Muscle layer of duodenum (tissue), 2 donors: ENCODE results near the gene TACC3.

Experiments
- H3K27ac ChIP-seq: one replicate; pipeline ENCODE4 v1.7.0; 2013; ENCODE audit warnings: mild to moderate bottlenecking, low read length
- H3K27me3 ChIP-seq: one replicate; pipeline ENCODE4 v1.7.0; 2013; ENCODE audit warnings: low read depth, mild to moderate bottlenecking, control low read depth, low read length
- H3K36me3 ChIP-seq, 2 donors: one replicate each; pipeline ENCODE4 v1.7.0; 2013; ENCODE audit warnings: low read length in 2 of 2, control low read depth in 1 of 2, mild to moderate bottlenecking in 1 of 2; ENCODE audit not compliant: insufficient read depth in 2 of 2, control insufficient read depth in 1 of 2
- H3K4me1 ChIP-seq, 2 donors: one replicate each; pipeline ENCODE4 v1.7.0; 2013; ENCODE audit warnings: low read length in 2 of 2, mild to moderate bottlenecking in 2 of 2, control low read depth in 1 of 2, moderate library complexity in 1 of 2; ENCODE audit not compliant: insufficient read depth in 2 of 2, control insufficient read depth in 1 of 2
- H3K4me3 ChIP-seq, 2 donors: one replicate each; pipeline ENCODE4 v1.7.0; 2013; ENCODE audit warnings: low read length in 2 of 2, low read depth in 1 of 2, mild to moderate bottlenecking in 1 of 2
- H3K9me3 ChIP-seq, 2 donors: one replicate each; pipeline ENCODE4 v1.7.0; 2013; ENCODE audit warnings: low read length in 2 of 2, control low read depth in 1 of 2, mild to moderate bottlenecking in 1 of 2; ENCODE audit not compliant: control insufficient read depth in 1 of 2
- donor health status: healthy.

Gene TACC3

GRCh38 chr4:1784395-1784788 lies 63.1 kb downstream of the TACC3 start:
- H3K4me1 ChIP-seq: no peaks in the 10 kb centered on the region
- no peaks in the 10 kb centered on the region for H3K36me3 ChIP-seq
- H3K27ac ChIP-seq: no peak overlapping the region
- H3K4me3 ChIP-seq: no peak overlapping the region
- H3K9me3 ChIP-seq: no peaks in the 10 kb centered on the region
- H3K27me3 ChIP-seq: no peaks in the 10 kb centered on the region

- no peak overlapping the region for H3K27ac ChIP-seq
- H3K9me3 ChIP-seq: no peaks in the 10 kb centered on the region
- H3K4me3 ChIP-seq: no peak overlapping the region
- no peaks in the 10 kb centered on the region for H3K4me1 ChIP-seq
- no peaks in the 10 kb centered on the region for H3K27me3 ChIP-seq
- H3K36me3 ChIP-seq: no peaks in the 10 kb centered on the region
Measured at GRCh38 chr4:1784789-1785591, 63.7 kb downstream of the TACC3 start.

GRCh38 chr4:1785592-1785991 lies 64.3 kb downstream of the TACC3 start:
- Histone ChIP-seq H3K27me3 (no peaks in the 10 kb centered on the region), H3K9me3 (no peaks in the 10 kb centered on the region), H3K36me3 (no peaks in the 10 kb centered on the region), H3K4me1 (no peaks in the 10 kb centered on the region), H3K27ac (no peak overlapping the region), H3K4me3 (no peak overlapping the region)

- Histone ChIP-seq H3K27me3 (no peaks in the 10 kb centered on the region), H3K4me1 (no peaks in the 10 kb centered on the region), H3K9me3 (no peaks in the 10 kb centered on the region), H3K27ac (no peak overlapping the region), H3K4me3 (no peak overlapping the region), H3K36me3 (no peaks in the 10 kb centered on the region)
Measured at GRCh38 chr4:1786544-1787362, 65.4 kb downstream of the TACC3 start.

- H3K36me3 ChIP-seq: no peaks in the 10 kb centered on the region
- no peak overlapping the region for H3K4me3 ChIP-seq
- H3K4me1 ChIP-seq: no peaks in the 10 kb centered on the region
- no peaks in the 10 kb centered on the region for H3K9me3 ChIP-seq
- no peak overlapping the region for H3K27ac ChIP-seq
- no peaks in the 10 kb centered on the region for H3K27me3 ChIP-seq
Measured at GRCh38 chr4:1787411-1788077, 66.2 kb downstream of the TACC3 start.

- Histone ChIP-seq H3K27ac (no peak overlapping the region), H3K4me3 (no peak overlapping the region), H3K4me1 (no peaks in the 10 kb centered on the region), H3K36me3 (no peaks in the 10 kb centered on the region), H3K9me3 (no peaks in the 10 kb centered on the region), H3K27me3 (no peaks in the 10 kb centered on the region)
Measured at GRCh38 chr4:1788254-1788973, 67.1 kb downstream of the TACC3 start.

- Histone ChIP-seq H3K27me3 (no peaks in the 10 kb centered on the region), H3K9me3 (no peaks in the 10 kb centered on the region), H3K36me3 (no peaks in the 10 kb centered on the region), H3K4me3 (no peak overlapping the region), H3K4me1 (peaks cover 0 to 8% of the 10 kb centered on the region in 2 donors), H3K27ac (no peak overlapping the region)
Measured at GRCh38 chr4:1789552-1789951, 68.2 kb downstream of the TACC3 start.

GRCh38 chr4:1790005-1790404 lies 68.7 kb downstream of the TACC3 start:
- Histone ChIP-seq H3K27me3 (no peaks in the 10 kb centered on the region), H3K36me3 (no peaks in the 10 kb centered on the region), H3K9me3 (no peaks in the 10 kb centered on the region), H3K4me1 (peaks cover 0 to 12% of the 10 kb centered on the region in 2 donors), H3K27ac (no peak overlapping the region), H3K4me3 (no peak overlapping the region)

GRCh38 chr4:1792158-1792831 lies 71.0 kb downstream of the TACC3 start:
- Histone ChIP-seq H3K9me3 (no peaks in the 10 kb centered on the region), H3K27me3 (peaks cover 9% of the 10 kb centered on the region), H3K27ac (no peak overlapping the region), H3K36me3 (no peaks in the 10 kb centered on the region), H3K4me3 (no peak overlapping the region), H3K4me1 (peaks cover 0 to 20% of the 10 kb centered on the region in 2 donors)

GRCh38 chr4:1792832-1793495 lies 71.6 kb downstream of the TACC3 start, which contains the start of gene FGFR3:
FGFR3 (plus strand) TSS chr4:1793293; CDS start chr4:1793935, 642 bp downstream.
- no peak within 1 kb of the TSS for H3K27ac ChIP-seq
- H3K9me3 ChIP-seq: no peaks in the 10 kb centered on the region
- H3K4me1 ChIP-seq: peaks cover 0 to 20% of the 10 kb centered on the region in 2 donors
- H3K27me3 ChIP-seq: peaks cover 9% of the 10 kb centered on the region
- no peaks in the 10 kb centered on the region for H3K36me3 ChIP-seq
- peak within 1 kb of the TSS; percentile 3 to 55 for H3K4me3 ChIP-seq
